K562 (cell line): ENCODE measurements around the gene HLF. TPM values are rescaled to one million over a fixed set of nuclear protein-coding genes. Genes with fewer than 3 reads are reported as not detected.
A peak's percentile ranks its signal among the peaks of the same experiment; 100 is the strongest.

Experiments used
- ATF1 ChIP-seq, 2 experiments: fragments of 450-650 bp in 1 of 2; IDR thresholded peaks; 2 replicates each; pipeline ENCODE4 v1.6.1; 2016; ENCODE audit warnings: missing compliant biosample characterization in 1 of 2, missing genetic modification characterization in 1 of 2
- ESRRB ChIP-seq: fragments of 250-450 bp; sonication (Bioruptor Pico); IDR thresholded peaks from 2 replicates; pipeline ENCODE4 v1.5.0; 2020; ENCODE audit warnings: mild to moderate bottlenecking, moderate library complexity, borderline replicate concordance
- HCFC1 ChIP-seq: IDR thresholded peaks from 2 replicates; pipeline ENCODE4 v1.6.1; 2012; ENCODE audit warnings: low read depth, low read length, improper control_type of control experiment
- HMGN3 ChIP-seq: IDR thresholded peaks from 2 replicates; pipeline ENCODE4 v1.6.1; 2011; ENCODE audit warnings: borderline replicate concordance, low read depth, mild to moderate bottlenecking, mixed read lengths, low read length; ENCODE audit not compliant: insufficient read length; ENCODE audit errors: extremely low read depth
- HNRNPK ChIP-seq: fragments of 200-400 bp; formaldehyde crosslinking; IDR thresholded peaks from one replicate; pipeline ENCODE4 v1.6.1; 2018; ENCODE audit warnings: mild to moderate bottlenecking, low read depth, low read length; ENCODE audit not compliant: poor library complexity, severe bottlenecking
- HSF4 ChIP-seq: fragments of 250-450 bp; sonication (Bioruptor Pico); IDR thresholded peaks from 2 replicates; pipeline ENCODE4 v2.1.2; 2022; ENCODE audit warnings: mild to moderate bottlenecking, moderate library complexity, borderline replicate concordance
- MTA3 ChIP-seq: fragments of 450-650 bp; formaldehyde crosslinking; IDR thresholded peaks from 2 replicates; pipeline ENCODE4 v1.6.1; 2017; ENCODE audit warnings: mild to moderate bottlenecking, borderline replicate concordance
- NCOR1 ChIP-seq: fragments of 450-650 bp; IDR thresholded peaks from 2 replicates; pipeline ENCODE4 v1.6.1; 2016; ENCODE audit warnings: mild to moderate bottlenecking, moderate library complexity
- NEUROD1 ChIP-seq: fragments of 150-350 bp; IDR thresholded peaks from 2 replicates; pipeline ENCODE4 v1.6.1; 2014; ENCODE audit warnings: borderline replicate concordance, low read length, low read depth; ENCODE audit not compliant: partially characterized antibody
- POU5F1 ChIP-seq: fragments of 150-350 bp; IDR thresholded peaks from 2 replicates; pipeline ENCODE4 v1.6.1; 2014; ENCODE audit warnings: borderline replicate concordance, low read length, low read depth, mild to moderate bottlenecking; ENCODE audit not compliant: partially characterized antibody
- RFX7 ChIP-seq: fragments of 250-450 bp; sonication (Bioruptor Pico); IDR thresholded peaks from 2 replicates; pipeline ENCODE4 v1.5.1; 2021; ENCODE audit warnings: mild to moderate bottlenecking
- SIN3B ChIP-seq: fragments of 450-650 bp; IDR thresholded peaks from 2 replicates; pipeline ENCODE4 v1.6.1; 2017; ENCODE audit warnings: low read depth, mild to moderate bottlenecking, moderate library complexity
- SIRT6 ChIP-seq: IDR thresholded peaks from one replicate; pipeline ENCODE4 v1.6.1; 2012; ENCODE audit warnings: low read depth, mild to moderate bottlenecking, control low read depth, inconsistent platforms, low read length, moderate library complexity
- SMAD3 ChIP-seq: fragments of 450-650 bp; formaldehyde crosslinking; conservative IDR thresholded peaks from 2 replicates; pipeline ENCODE4 v1.4.0; 2020; ENCODE audit warnings: mild to moderate bottlenecking
- SRSF1 ChIP-seq: fragments of 200-400 bp; formaldehyde crosslinking; IDR thresholded peaks from 2 replicates; pipeline ENCODE4 v1.6.1; 2017; ENCODE audit warnings: mild to moderate bottlenecking, low read depth, low read length, moderate library complexity
- SRSF7 ChIP-seq: fragments of 200-400 bp; formaldehyde crosslinking; optimal IDR thresholded peaks from 2 replicates; pipeline ENCODE3; 2017; ENCODE audit warnings: mild to moderate bottlenecking, low read depth, low read length
- STAG1 ChIP-seq: sonication (generic); formaldehyde crosslinking; IDR thresholded peaks from 2 replicates; pipeline ENCODE4 v1.5.0; 2020; ENCODE audit warnings: missing genetic modification reagents, borderline replicate concordance
- TFAM ChIP-seq: fragments of 250-450 bp; sonication (Bioruptor Pico); conservative IDR thresholded peaks from 2 replicates; pipeline ENCODE4 v1.5.0; 2021; ENCODE audit warnings: mild to moderate bottlenecking, moderate library complexity
- ZNF197 ChIP-seq: fragments of 200-800 bp; sonication (Bioruptor generic); IDR thresholded peaks from 2 replicates; pipeline ENCODE4 v1.6.1; 2016; ENCODE audit warnings: low read depth, missing genetic modification characterization, missing compliant biosample characterization
- ZNF23 ChIP-seq: fragments of 250-450 bp; sonication (Bioruptor Pico); IDR thresholded peaks from 2 replicates; pipeline ENCODE4 v1.4.0; 2020; ENCODE audit warnings: mild to moderate bottlenecking
- ZNF785 ChIP-seq: fragments of 250-450 bp; sonication (Bioruptor Pico); IDR thresholded peaks from 2 replicates; pipeline ENCODE4 v1.4.0; 2020; ENCODE audit warnings: mild to moderate bottlenecking
- polyA plus RNA-seq, 8 experiments: library from polyadenylated mRNA; depleted of rRNA in 4 of 8; stranded (reverse) in 5 of 8; unstranded in 3 of 8; fragments of >200 nt; fragmentation: Nextera tagmentation in 2 of 8; fragmentation: Illumina TruSeq in 1 of 8; extraction: Ambion mirVana in 2 of 8; extraction: Trizol in 1 of 8; gene quantifications; 2 replicates each; pipeline versions ENCODE4 v1.2.1 to v1.2.3, GENCODE V29; 2011 to 2014; ENCODE audit warnings: inconsistent platforms in 1 of 8, missing spikeins in 1 of 8
- total RNA-seq, 7 experiments: library from RNA; depleted of rRNA in 6 of 7; stranded (reverse); fragments of >200 nt in 6 of 7; fragmentation: Illumina TruSeq in 2 of 7; extraction: Trizol in 2 of 7; gene quantifications; 2 replicates each; pipeline versions ENCODE4 v1.2.1 to v1.2.3, GENCODE V29; 2011 to 2021; ENCODE audit warnings: low replicate concordance in 1 of 7
- TF ChIP-seq, protein P1 (sequence below): fragments of 450-650 bp; IDR thresholded peaks from 2 replicates; pipeline ENCODE4 v1.6.1; 2016; ENCODE audit warnings: missing biosample characterization, missing genetic modification characterization
- TF ChIP-seq, protein P2 (sequence below), 3 experiments: IDR thresholded peaks in 2 of 3; conservative IDR thresholded peaks in 1 of 3; 2 replicates each; pipeline ENCODE4 v1.5.1; 2011 to 2012; ENCODE audit warnings: low read length in 3 of 3, mild to moderate bottlenecking in 3 of 3, control low read depth in 2 of 3, improper control_type of control experiment in 1 of 3, inconsistent platforms in 1 of 3, low read depth in 1 of 3, mixed read lengths in 1 of 3, moderate library complexity in 1 of 3; ENCODE audit not compliant: insufficient read depth in 2 of 3
- TF ChIP-seq, protein P3 (sequence below), 2 experiments: fragments of 450-650 bp in 1 of 2; sonication (generic) in 1 of 2; formaldehyde crosslinking; conservative IDR thresholded peaks; 2 replicates each; pipeline versions ENCODE4 v1.4.0 to v1.8.1; 2020 to 2022; ENCODE audit warnings: mild to moderate bottlenecking in 1 of 2, missing genetic modification reagents in 1 of 2
- TF ChIP-seq, protein P4 (sequence below): conservative IDR thresholded peaks from 2 replicates; pipeline ENCODE4 v1.6.1; 2011; ENCODE audit warnings: low read depth, mild to moderate bottlenecking, low read length; ENCODE audit not compliant: control insufficient read depth

HLF gene
- total and polyA plus RNA-seq, 9 of the 15 experiments (the other 6 are each of a cell fraction or from before 2014, with no cell fraction given) = 0.03 to 0.24 (median 0.09) TPM

DNA sequence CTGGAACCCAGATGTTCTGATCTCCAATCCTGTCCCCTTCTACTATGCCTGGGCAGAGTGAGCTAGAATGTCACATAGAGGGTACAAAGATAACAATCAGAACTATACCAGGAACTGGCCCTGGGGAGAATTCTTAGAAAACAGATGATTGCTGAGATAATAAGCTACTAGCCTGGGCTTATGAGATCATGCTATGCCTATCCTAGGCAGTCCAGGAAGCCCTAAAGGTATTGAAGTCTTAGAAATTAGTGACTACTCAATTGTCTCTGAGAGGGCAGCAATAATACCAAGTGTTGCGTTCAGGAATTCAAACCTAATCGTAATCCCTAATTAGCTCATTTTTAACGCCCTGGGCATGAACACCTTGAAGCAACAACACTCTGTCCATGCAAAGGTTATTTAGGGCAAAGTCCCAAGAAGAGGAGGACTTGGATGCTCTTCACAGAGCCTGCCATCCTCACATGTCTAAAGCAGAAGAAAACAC is 79.8 kb downstream of the HLF start (continued):
- TF ChIP-seq SMAD3 (no peak), SIN3B (no peak), NCOR1 (peak; percentile 76), SRSF7 (no peak), MTA3 (peak; percentile 85), HSF4 (no peak), RFX7 (CRISPR knock-in tag) (0 out of 2 replicates have a peak, but pooled peaks have one; percentile 54), ATF1 (CRISPR knock-in tag; IDR thresholded peaks at IDR 0.05) (no peak), ATF1 (tag; IDR thresholded peaks at IDR 0.05) (0 out of 2 replicates have a peak, but pooled peaks have one; percentile 28), STAG1 (CRISPR knock-in tag) (no peak), NEUROD1 (peak; percentile 38), HNRNPK (no peak), SRSF1 (no peak), HMGN3 (no peak), ZNF197 (no peak), ZNF23 (CRISPR knock-in tag) (no peak), POU5F1 (no peak), ESRRB (CRISPR knock-in tag) (no peak), SIRT6 (no peak), TFAM (CRISPR knock-in tag) (no peak), HCFC1 (no peak), ZNF785 (CRISPR knock-in tag) (no peak)
- TF ChIP-seq, protein P1, sequence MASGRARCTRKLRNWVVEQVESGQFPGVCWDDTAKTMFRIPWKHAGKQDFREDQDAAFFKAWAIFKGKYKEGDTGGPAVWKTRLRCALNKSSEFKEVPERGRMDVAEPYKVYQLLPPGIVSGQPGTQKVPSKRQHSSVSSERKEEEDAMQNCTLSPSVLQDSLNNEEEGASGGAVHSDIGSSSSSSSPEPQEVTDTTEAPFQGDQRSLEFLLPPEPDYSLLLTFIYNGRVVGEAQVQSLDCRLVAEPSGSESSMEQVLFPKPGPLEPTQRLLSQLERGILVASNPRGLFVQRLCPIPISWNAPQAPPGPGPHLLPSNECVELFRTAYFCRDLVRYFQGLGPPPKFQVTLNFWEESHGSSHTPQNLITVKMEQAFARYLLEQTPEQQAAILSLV (tag) = no peak
- TF ChIP-seq, protein P2, sequence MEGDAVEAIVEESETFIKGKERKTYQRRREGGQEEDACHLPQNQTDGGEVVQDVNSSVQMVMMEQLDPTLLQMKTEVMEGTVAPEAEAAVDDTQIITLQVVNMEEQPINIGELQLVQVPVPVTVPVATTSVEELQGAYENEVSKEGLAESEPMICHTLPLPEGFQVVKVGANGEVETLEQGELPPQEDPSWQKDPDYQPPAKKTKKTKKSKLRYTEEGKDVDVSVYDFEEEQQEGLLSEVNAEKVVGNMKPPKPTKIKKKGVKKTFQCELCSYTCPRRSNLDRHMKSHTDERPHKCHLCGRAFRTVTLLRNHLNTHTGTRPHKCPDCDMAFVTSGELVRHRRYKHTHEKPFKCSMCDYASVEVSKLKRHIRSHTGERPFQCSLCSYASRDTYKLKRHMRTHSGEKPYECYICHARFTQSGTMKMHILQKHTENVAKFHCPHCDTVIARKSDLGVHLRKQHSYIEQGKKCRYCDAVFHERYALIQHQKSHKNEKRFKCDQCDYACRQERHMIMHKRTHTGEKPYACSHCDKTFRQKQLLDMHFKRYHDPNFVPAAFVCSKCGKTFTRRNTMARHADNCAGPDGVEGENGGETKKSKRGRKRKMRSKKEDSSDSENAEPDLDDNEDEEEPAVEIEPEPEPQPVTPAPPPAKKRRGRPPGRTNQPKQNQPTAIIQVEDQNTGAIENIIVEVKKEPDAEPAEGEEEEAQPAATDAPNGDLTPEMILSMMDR (IDR thresholded peaks at IDR 0.05 in 2 of 3, conservative IDR thresholded peaks at IDR 0.05 in 1 of 3; ENCODE audit: insufficient read depth in 2 of 3, low read depth in 1 of 3, low read length in 3 of 3) = no peak
- TF ChIP-seq, protein P3, sequence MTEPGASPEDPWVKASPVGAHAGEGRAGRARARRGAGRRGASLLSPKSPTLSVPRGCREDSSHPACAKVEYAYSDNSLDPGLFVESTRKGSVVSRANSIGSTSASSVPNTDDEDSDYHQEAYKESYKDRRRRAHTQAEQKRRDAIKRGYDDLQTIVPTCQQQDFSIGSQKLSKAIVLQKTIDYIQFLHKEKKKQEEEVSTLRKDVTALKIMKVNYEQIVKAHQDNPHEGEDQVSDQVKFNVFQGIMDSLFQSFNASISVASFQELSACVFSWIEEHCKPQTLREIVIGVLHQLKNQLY (CRISPR knock-in tag; conservative IDR thresholded peaks at IDR 0.05) = no peak
- TF ChIP-seq, protein P4, sequence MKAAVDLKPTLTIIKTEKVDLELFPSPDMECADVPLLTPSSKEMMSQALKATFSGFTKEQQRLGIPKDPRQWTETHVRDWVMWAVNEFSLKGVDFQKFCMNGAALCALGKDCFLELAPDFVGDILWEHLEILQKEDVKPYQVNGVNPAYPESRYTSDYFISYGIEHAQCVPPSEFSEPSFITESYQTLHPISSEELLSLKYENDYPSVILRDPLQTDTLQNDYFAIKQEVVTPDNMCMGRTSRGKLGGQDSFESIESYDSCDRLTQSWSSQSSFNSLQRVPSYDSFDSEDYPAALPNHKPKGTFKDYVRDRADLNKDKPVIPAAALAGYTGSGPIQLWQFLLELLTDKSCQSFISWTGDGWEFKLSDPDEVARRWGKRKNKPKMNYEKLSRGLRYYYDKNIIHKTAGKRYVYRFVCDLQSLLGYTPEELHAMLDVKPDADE = no peak
